SU-DHL-6 (cell line): ENCODE data around the gene NMU.

Experiments
- H2AFZ ChIP-seq: fragments of 200-600 bp; sonication (generic); 2 replicates; pipeline ENCODE4 v1.6.1; 2014; ENCODE audit warnings: low read depth, mild to moderate bottlenecking, moderate library complexity, mixed read lengths, antibody characterized with exemption, low read length; ENCODE audit not compliant: severe bottlenecking
- H3F3A ChIP-seq: fragments of 200-600 bp; shearing (Covaris generic); 2 replicates; pipeline ENCODE4 v1.6.0; 2016; ENCODE audit warnings: antibody characterized with exemption, mild to moderate bottlenecking; ENCODE audit not compliant: insufficient read depth
- H3K27ac ChIP-seq: fragments of 200-600 bp; sonication (generic); 2 replicates; pipeline ENCODE4 v1.5.1; 2016; ENCODE audit warnings: low read depth, mild to moderate bottlenecking, low read length, moderate library complexity, mixed read lengths
- H3K27me3 ChIP-seq: fragments of 200-600 bp; sonication (generic), shearing (Covaris generic); 2 replicates; pipeline ENCODE4 v1.6.0; 2014; ENCODE audit warnings: mild to moderate bottlenecking, low read length
- H3K36me3 ChIP-seq: fragments of 200-600 bp; sonication (generic); 2 replicates; pipeline ENCODE4 v1.6.1; 2014; ENCODE audit warnings: mild to moderate bottlenecking, low read length, mixed read lengths
- H3K4me2 ChIP-seq: fragments of 300-600, 200-600 bp; shearing (Covaris generic), sonication (generic); 2 replicates; pipeline ENCODE4 v1.6.0; 2014; ENCODE audit warnings: low read length, low read depth, mild to moderate bottlenecking; ENCODE audit not compliant: poor library complexity, severe bottlenecking
- H3K4me3 ChIP-seq: fragments of 200-600 bp; sonication (generic); 2 replicates; pipeline ENCODE4 v1.5.1; 2014; ENCODE audit warnings: antibody characterized with exemption, low read length, mild to moderate bottlenecking, mixed read lengths; ENCODE audit not compliant: insufficient read depth, poor library complexity, severe bottlenecking
- H3K79me2 ChIP-seq: fragments of 200-600 bp; sonication (generic); 2 replicates; pipeline ENCODE4 v1.6.1; 2014; ENCODE audit warnings: mild to moderate bottlenecking, low read length, moderate library complexity; ENCODE audit not compliant: insufficient read depth
- H3K9ac ChIP-seq: fragments of 200-600 bp; sonication (generic); 2 replicates; pipeline ENCODE4 v1.7.0; 2014; ENCODE audit warnings: mild to moderate bottlenecking, low read length
- H3K9me2 ChIP-seq: fragments of 200-600 bp; sonication (generic); replicated peaks from 2 replicates; pipeline ENCODE4 v1.6.1; 2014; ENCODE audit warnings: low read length; ENCODE audit not compliant: insufficient read depth
- H3K9me3 ChIP-seq: fragments of 200-600 bp; sonication (generic); 2 replicates; pipeline ENCODE4 v1.6.1; 2014; ENCODE audit warnings: low read length, mixed read lengths; ENCODE audit not compliant: insufficient read depth
- H4K20me1 ChIP-seq: fragments of 200-600 bp; sonication (generic); 2 replicates; pipeline ENCODE4 v1.6.1; 2014; ENCODE audit warnings: low read depth, mild to moderate bottlenecking, antibody characterized with exemption, low read length, moderate library complexity, mixed read lengths
- EZH2phosphoT487 ChIP-seq: fragments of 200-600 bp; sonication (generic), shearing (Covaris generic); conservative IDR thresholded peaks from 2 replicates; pipeline ENCODE4 v1.6.1; 2018; ENCODE audit warnings: mild to moderate bottlenecking, antibody characterized with exemption, low read length, moderate library complexity, mixed read lengths
- TF ChIP-seq, protein P1 (sequence below): fragments of 200-600 bp; sonication (generic); IDR thresholded peaks from one replicate; pipeline ENCODE4 v1.5.1; 2017; ENCODE audit warnings: antibody characterized with exemption, mild to moderate bottlenecking, low read length, moderate library complexity; ENCODE audit not compliant: insufficient read depth, poor library complexity, severe bottlenecking

NMU gene

DNA sequence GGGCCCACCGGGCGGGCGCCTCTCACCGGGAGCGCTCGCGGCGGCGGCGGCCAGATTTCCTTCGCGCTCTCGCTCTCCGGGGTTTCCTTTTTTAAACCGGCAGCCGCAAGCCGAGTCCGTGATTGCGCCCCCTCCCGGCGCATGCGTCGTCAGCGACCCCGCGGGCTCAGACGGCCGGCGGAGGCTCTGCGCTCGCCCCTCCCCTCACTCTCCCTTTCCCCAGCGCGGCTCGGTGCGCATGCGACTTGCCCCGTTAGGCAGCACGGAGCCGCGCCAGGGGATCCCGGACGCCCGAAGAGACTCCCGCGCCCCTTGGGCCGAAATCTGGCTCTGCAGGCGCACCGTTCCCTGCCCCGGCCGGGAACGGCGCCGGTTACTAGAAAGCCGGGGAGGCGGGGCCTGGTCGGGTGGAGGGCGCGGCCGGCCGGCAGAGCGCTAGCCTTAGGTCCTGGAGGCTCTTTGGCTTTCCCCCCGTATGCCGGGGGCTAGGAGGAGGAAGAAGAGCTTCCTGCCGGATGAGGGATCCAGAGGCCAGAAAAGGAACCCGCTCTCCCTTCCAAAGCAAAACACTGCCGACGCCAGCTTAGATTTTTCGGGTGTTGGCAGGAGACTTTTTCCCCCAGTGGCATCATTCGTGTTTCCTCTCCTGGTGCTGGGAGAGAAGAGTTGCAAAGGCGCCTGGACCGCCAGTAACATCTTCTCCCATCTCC is 89.2 kb downstream of the NMU start, which contains the start of gene CLOCK:
Gene CLOCK, minus strand, starts transcription at position 154 of the 710 bp plus-strand sequence. CDS start 64,124 bp downstream, outside the sequence.
- Histone ChIP-seq H3K9ac (peak within 1 kb of the TSS; percentile 60), H3K36me3 (no peaks in the 10 kb centered on the region), H3K79me2 (no peaks in the 10 kb centered on the region), H3K27ac (peak within 1 kb of the TSS; percentile 44; the same call in 1 of the 2 replicates), H3K9me2 (no peaks in the 10 kb centered on the region), H3K9me3 (no peaks in the 10 kb centered on the region), H3K4me3 (peak within 1 kb of the TSS; percentile 73), H4K20me1 (0 out of 2 replicates have a peak, but pooled peaks cover 3% of the 10 kb centered on the region), H2AFZ (peak within 1 kb of the TSS; percentile 84), H3K4me2 (peak within 1 kb of the TSS; percentile 72), H3K27me3 (no peaks in the 10 kb centered on the region), H3F3A (peaks cover 7% of the 10 kb centered on the region; the same call in 1 of the 2 replicates)
- TF ChIP-seq EZH2phosphoT487, result no peak
- TF ChIP-seq, protein P1, sequence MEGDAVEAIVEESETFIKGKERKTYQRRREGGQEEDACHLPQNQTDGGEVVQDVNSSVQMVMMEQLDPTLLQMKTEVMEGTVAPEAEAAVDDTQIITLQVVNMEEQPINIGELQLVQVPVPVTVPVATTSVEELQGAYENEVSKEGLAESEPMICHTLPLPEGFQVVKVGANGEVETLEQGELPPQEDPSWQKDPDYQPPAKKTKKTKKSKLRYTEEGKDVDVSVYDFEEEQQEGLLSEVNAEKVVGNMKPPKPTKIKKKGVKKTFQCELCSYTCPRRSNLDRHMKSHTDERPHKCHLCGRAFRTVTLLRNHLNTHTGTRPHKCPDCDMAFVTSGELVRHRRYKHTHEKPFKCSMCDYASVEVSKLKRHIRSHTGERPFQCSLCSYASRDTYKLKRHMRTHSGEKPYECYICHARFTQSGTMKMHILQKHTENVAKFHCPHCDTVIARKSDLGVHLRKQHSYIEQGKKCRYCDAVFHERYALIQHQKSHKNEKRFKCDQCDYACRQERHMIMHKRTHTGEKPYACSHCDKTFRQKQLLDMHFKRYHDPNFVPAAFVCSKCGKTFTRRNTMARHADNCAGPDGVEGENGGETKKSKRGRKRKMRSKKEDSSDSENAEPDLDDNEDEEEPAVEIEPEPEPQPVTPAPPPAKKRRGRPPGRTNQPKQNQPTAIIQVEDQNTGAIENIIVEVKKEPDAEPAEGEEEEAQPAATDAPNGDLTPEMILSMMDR, result peak; percentile 18

DNA sequence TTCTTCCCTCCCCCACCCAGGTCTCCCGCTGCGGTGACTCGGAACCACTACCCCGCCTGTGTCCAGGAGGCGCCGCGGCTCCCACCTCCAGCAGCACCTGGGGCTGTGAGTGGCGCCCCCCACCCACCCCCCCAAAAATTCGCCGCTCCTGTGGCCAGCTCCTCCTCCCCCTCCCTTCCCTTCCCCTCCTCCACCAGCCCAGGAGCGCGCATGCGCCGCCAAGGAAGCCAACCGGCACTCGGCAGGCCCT is 89.7 kb downstream of the NMU start:
- H3K36me3 ChIP-seq, result no peaks in the 10 kb centered on the region
- H3K79me2 ChIP-seq, result no peaks in the 10 kb centered on the region
- 0 out of 2 replicates have a peak, but pooled peaks cover 3% of the 10 kb centered on the region for H4K20me1 ChIP-seq
- no peaks in the 10 kb centered on the region for H3K9me2 ChIP-seq
- no peaks in the 10 kb centered on the region for H3K9me3 ChIP-seq
- peaks cover 7% of the 10 kb centered on the region; the same call in 1 of the 2 replicates for H3F3A ChIP-seq
- peak overlapping the region; percentile 73 for H3K4me3 ChIP-seq
- peak overlapping the region; percentile 44; the same call in 1 of the 2 replicates for H3K27ac ChIP-seq
- peak overlapping the region; percentile 72 for H3K4me2 ChIP-seq
- TF ChIP-seq, protein P1, result no peak
- peak overlapping the region; percentile 60 for H3K9ac ChIP-seq
- peak overlapping the region; percentile 84 for H2AFZ ChIP-seq
- no peaks in the 10 kb centered on the region for H3K27me3 ChIP-seq

- Histone ChIP-seq H3K27ac (no peak overlapping the region), H3K9me2 (no peaks in the 10 kb centered on the region), H3K27me3 (no peaks in the 10 kb centered on the region), H3K4me3 (peak overlapping the region; percentile 73), H3K79me2 (no peaks in the 10 kb centered on the region), H3K9ac (peak overlapping the region; percentile 60), H3K4me2 (peak overlapping the region; percentile 61), H3K36me3 (no peaks in the 10 kb centered on the region), H3K9me3 (no peaks in the 10 kb centered on the region), H3F3A (peaks cover 7% of the 10 kb centered on the region; the same call in 1 of the 2 replicates), H2AFZ (peak overlapping the region; percentile 71), H4K20me1 (0 out of 2 replicates have a peak, but pooled peaks cover 3% of the 10 kb centered on the region)
- TF ChIP-seq, protein P1, result no peak
- no peak for TF ChIP-seq EZH2phosphoT487
These were observed 90.2 kb downstream of the NMU start for GRCh38 chr4:55545641-55546505.
